HG03196 (cell line): ENCODE results near the gene SORCS1.
"Not testable (repeated sequence)": the region's sequence is repeated elsewhere in the genome, so short reads cannot be mapped to it uniquely, and the experiment has no call there.

Source experiments
- ATAC-seq: cut with Tn5 transposase; IDR thresholded peaks from one replicate; pipeline ENCODE4 v1.9.1; 2021; ENCODE audit not compliant: unreplicated experiment

Gene SORCS1

GRCh38 chr10:107054469-107055156 is 109.9 kb downstream of the SORCS1 start:
- ATAC-seq, result no peak

- ATAC-seq, result no peak
Observed at GRCh38 chr10:107051769-107052168, 112.7 kb downstream of the SORCS1 start.

GRCh38 chr10:107043461-107043860 is 121.0 kb downstream of the SORCS1 start:
- ATAC-seq, result no peak

- ATAC-seq, result no peak
Observed at GRCh38 chr10:107037192-107038122, 127.0 kb downstream of the SORCS1 start.

- ATAC-seq, result no peak
Observed at GRCh38 chr10:107033799-107034422, 130.6 kb downstream of the SORCS1 start.

GRCh38 chr10:107032700-107033401 is 131.7 kb downstream of the SORCS1 start:
- ATAC-seq, result no peak

GRCh38 chr10:107031931-107032699 is 132.4 kb downstream of the SORCS1 start:
- ATAC-seq, result no peak

- ATAC-seq, result no peak
Observed at GRCh38 chr10:107028236-107028635, 136.3 kb downstream of the SORCS1 start.

- no peak for ATAC-seq
Observed at GRCh38 chr10:107025676-107026075, 138.8 kb downstream of the SORCS1 start.

GRCh38 chr10:107024033-107024432 is 140.5 kb downstream of the SORCS1 start:
- ATAC-seq, result not testable (repeated sequence)

- no peak for ATAC-seq
Observed at GRCh38 chr10:107022600-107023354, 141.7 kb downstream of the SORCS1 start.

- ATAC-seq, result no peak
Observed at GRCh38 chr10:107019154-107019553, 145.4 kb downstream of the SORCS1 start.

- ATAC-seq, result no peak
Observed at GRCh38 chr10:107013258-107014006, 151.1 kb downstream of the SORCS1 start.

GRCh38 chr10:107011992-107012391 is 152.5 kb downstream of the SORCS1 start:
- no peak for ATAC-seq

GRCh38 chr10:107011105-107011504 is 153.4 kb downstream of the SORCS1 start:
- ATAC-seq, result no peak

- no peak for ATAC-seq
Observed at GRCh38 chr10:107010531-107010930, 154.0 kb downstream of the SORCS1 start.

GRCh38 chr10:107004362-107004761 is 160.1 kb downstream of the SORCS1 start:
- no peak for ATAC-seq

- no peak for ATAC-seq
Observed at GRCh38 chr10:107002068-107002467, 162.4 kb downstream of the SORCS1 start.
